HG03571 (cell line): Measurements from ENCODE around the gene ZNF688.
"Not testable (repeated sequence)": the region's sequence is repeated elsewhere in the genome, so short reads cannot be mapped to it uniquely, and the experiment has no call there.

Experiments used
- ATAC-seq: cut with Tn5 transposase; IDR thresholded peaks from one replicate; pipeline ENCODE4 v1.9.1; 2021; ENCODE audit not compliant: unreplicated experiment

Gene ZNF688

DNA sequence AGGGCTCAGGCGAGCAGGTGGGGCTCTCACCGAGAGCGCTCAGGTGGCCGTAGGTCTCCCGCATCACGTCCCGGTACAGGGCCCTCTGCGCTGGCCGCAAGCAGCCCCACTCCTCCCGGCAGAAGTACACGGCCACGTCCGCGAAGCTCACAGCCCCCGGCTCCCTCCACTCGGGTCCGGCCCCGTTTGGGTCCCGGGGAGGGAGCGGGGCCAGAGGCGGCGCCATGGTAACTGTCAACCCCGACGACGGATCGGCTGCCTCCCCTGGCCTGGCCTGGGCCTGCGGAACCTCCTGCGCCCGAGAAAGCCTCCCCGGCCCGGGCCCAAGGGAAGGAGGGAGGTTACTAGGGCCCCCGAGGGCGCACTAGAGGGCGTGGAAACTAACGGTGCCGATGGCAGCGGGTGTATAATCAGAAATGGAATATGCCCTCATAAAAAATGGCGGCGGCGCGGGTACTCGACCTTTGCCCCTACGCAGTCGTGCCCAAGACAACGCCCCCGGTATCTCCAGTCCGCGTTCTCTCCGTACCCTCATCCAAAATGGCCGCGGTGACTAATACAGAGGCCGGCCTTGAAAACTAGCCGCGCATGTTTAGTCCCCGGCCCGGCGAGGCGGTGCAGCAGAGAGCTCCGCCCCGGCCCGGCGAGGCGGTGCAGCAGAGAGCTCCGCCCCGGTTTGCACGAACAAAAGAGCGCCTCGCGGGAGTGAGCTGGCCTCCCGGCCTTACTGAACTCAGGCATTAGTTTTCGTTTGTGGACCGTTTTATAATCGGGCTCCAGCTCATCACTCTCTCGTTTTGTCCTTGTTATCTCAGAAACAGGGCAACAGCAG is 13.3 kb downstream of the ZNF688 start, which contains the start of gene ZNF764:
Gene ZNF764 (minus strand): TSS at position 418 of the 832 bp plus-strand sequence. CDS start 192 bp downstream, at position 226.
- ATAC-seq = peak; percentile 69

- ATAC-seq = no peak
Observed at GRCh38 chr16:30557707-30557956, 13.9 kb downstream of the ZNF688 start.

DNA sequence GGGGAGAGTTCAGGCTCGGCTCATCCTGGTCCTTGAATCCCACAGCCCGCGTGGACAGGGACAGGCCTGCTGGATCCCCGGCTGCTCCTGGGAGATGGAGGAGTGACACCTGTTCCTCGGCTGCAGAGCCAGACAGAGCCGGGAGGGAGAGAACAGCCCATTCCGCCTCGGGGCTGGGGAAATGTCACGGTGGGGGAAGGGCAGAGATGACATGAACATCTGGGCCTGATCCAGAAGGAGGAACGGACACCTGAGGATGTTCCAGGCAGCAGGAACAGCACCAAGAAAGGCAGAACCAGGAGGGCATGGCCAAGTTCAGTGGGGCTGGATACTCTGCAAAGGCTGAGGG is 15.4 kb downstream of the ZNF688 start:
- ATAC-seq = no peak

DNA sequence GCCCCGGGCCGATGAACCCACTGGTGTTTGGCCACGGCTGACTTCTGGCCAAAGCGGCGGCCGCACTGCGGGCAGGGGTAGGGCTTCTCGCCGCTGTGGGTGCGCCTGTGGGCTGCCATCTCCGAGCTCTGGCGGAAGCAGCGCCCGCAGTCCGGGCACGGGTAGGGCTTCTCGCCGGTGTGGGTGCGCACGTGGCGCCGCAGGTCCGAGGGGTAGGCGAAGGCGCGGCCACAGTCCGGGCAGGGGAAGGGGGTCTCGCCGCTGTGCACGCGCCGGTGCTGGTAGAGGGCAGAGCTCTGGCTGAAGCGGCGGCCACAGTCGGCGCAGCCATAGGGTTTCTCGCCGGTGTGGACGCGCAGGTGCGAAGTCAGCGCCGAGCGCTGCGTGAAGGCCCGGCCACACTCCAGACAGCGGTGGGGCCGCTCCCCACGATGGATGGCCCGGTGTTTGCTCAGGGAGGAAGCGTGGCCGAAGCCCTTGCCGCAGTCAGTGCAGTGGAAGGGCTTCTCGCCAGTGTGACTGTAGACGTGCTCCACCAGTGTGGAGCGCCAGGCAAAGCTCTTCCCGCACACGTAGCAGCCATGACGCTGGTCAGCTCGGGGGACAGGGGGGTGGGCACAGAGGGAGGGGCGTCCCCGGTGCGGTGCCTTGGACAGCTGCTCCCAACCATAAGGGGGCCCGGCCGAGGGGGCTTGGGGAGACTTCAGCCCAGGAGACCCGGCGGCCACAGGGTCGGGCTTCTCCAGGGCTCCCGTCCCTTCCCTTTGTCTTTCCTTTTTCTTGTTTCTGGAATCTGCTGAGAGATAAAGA is 16.0 kb downstream of the ZNF688 start:
- no peak for ATAC-seq

DNA sequence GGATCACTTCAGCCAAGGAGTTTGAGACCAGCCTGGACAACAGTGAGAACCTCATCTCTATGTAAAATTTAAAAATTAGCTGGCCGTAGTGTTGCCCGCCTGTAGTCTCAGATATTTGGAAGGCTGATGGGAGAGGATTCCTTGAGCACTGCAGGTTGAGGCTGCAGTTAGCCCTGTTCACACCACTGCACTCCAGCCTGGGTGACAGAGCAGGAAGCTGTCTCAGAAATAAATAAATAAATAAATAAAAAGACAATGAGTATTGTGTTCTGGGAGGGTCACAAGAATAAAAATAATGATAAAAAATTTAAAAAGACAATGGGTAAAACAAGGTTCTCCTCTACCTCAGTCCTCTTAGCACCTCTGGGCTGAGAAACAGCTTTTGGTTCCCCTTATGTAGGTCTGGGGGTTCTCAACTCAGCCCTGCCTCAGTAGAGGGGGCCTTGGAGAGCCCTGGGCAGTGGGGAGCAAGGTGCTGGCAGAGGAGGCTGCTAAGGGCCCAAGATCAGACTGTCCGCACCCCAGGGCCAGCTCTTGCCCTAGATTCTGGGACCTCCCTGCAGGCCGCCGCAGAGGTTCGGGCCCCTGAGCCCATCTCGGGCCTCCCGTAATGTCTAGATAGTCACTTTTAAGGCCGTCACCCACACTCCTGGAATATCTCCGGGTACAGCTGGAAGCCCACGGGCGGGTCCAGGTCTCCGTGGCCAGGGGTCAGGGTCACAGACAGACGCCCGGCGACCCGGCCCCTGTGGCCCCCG is 16.8 kb downstream of the ZNF688 start:
- no peak for ATAC-seq

DNA sequence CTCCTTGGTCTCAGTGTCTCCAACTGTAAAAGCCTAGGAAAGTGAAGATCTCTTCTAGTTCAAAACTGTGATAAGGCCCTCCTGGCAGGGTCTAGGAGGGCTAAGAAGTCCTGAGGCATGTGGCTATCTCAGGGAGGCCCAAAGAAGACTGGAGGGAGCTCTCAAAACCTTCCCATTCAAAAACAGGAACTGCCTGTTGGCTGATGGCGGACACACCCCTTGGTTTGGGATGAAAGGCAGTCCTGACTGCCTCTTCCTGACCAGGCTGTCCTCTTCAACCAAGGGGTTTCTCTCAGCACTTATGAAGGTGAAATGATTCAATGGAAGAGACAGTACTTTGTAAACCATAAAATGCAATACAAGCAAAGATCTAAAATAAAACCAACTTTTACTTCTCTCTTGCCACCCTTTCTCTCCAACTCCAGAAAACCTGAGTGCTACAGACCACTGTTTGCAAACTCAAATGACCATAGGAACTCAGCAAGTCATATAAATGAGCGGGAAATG is 18.1 kb downstream of the ZNF688 start:
- ATAC-seq = no peak

- ATAC-seq = no peak
Observed at GRCh38 chr16:30552956-30553355, 18.6 kb downstream of the ZNF688 start.

GRCh38 chr16:30551781-30552180 is 19.7 kb downstream of the ZNF688 start:
- ATAC-seq = no peak

GRCh38 chr16:30548416-30549253 is 22.9 kb downstream of the ZNF688 start:
- ATAC-seq = no peak

GRCh38 chr16:30546115-30546514 is 25.4 kb downstream of the ZNF688 start:
- no peak for ATAC-seq

DNA sequence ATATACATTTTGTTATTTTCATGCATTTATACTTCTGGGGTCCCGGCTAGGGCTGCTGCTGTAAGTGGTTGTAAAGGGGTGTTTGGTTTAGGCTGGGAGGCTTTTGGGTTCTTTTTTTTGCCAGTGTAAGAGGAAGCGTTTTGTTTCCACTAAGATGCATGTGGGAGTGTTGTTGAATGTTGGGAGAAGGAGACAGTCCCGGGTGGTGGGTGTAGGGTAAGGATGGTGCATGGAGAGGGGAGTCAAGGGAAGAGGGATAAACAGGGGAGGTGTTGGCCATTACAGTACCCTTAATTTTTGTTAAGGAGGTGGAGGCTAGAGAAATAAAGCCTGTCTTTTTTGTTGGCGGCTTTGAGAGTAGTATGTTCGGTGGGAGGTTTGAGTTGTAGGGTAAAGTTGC is 28.4 kb downstream of the ZNF688 start:
- no peak for ATAC-seq

- ATAC-seq = no peak
Observed at GRCh38 chr16:30541502-30542329, 29.8 kb downstream of the ZNF688 start.

DNA sequence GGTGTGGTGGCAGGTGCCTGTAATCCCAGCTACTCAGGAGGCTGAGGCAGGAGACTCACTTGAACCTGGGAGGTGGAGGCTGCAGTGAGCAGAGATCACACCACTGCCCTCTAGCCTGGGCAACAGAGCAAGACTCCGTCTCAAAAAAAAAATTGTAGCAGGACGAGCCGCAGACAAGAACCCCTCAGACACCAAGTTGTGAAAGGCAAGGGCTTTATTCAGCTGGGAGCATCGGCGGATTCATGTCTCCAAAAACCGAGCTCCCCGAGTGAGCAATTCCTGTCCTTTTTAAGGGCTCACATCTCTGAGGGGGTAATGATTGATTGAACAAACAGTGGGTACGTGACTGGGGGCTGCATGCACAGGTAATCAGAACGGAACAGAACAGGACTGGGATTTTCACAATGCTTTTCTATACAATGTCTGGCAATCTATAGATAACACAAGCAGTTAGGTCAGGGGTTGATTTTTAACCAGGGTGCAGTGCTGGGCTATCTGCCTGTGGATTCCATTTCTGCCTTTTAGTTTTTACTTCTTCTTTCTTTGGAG is 30.5 kb downstream of the ZNF688 start:
- not testable (repeated sequence) for ATAC-seq

DNA sequence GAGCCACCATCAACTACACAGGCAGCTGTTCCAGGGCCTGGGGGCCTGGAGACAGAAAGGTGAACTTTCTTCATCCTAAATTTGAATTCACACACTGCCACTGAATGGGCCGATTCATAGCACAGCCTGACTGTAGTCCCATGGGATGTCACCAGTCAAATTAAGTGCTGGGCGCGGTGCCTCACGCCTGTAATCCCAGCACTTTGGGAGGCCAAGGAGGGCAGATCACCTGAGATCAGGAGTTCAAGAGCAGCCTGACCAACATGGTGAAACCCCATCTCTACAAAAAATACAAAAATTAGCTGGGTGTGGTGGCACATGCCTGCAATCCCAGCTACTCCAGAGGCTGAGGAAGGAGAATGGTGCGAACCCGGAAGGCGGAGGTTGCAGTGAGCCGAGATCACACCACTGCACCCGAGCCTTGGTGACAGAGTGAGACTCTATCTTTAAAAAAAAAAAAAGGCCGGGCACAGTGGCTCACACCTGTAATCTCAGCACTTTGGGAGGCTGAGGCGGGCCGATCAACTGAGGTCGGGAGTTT is 31.5 kb downstream of the ZNF688 start:
- ATAC-seq = not testable (repeated sequence)

DNA sequence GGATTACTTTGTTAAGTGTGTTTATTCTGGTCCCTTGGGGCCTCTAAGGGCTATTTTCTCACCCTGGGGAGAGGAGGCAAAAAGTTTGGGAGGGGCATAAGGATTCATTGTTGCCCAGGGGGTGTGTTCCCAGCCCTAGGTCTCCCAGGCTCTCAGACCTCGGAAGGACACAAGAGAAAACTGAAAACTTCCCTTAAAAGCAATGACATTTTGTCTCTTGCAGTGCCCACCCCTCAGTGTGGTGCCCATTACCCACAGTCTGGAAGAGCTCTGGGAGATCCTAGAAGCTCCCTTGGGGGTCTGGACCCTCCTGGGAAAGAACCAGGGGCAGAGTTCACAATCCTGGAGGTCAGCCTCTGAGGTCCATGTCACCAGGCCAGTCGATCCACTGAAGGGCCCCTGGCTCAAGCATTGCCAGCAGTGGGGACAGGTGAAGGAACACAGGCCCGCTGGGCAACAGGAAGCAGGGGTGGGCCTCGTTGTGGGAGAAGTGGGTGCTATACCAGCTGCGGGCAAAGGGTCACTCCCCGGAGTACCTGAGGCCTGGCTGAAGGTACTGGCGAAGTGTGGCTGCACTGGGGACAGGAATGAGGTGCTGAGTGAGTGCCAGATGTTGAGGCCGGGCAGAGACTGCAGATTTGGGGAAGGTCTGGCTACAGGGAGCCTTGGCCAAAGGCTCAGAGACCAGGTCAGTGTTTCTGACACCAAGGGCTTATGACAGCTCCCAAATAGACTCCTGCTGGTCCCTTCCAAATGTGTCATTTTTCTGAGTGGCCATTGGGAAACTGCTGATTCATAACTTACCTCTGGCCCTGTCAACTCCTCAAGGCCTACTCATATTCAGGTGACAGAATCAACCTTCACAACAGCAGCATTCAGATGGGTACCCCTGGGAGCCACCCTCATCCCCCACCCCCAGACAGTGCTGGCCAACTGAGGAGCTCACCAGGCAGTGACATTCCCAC is 32.2 kb downstream of the ZNF688 start:
- no peak for ATAC-seq

DNA sequence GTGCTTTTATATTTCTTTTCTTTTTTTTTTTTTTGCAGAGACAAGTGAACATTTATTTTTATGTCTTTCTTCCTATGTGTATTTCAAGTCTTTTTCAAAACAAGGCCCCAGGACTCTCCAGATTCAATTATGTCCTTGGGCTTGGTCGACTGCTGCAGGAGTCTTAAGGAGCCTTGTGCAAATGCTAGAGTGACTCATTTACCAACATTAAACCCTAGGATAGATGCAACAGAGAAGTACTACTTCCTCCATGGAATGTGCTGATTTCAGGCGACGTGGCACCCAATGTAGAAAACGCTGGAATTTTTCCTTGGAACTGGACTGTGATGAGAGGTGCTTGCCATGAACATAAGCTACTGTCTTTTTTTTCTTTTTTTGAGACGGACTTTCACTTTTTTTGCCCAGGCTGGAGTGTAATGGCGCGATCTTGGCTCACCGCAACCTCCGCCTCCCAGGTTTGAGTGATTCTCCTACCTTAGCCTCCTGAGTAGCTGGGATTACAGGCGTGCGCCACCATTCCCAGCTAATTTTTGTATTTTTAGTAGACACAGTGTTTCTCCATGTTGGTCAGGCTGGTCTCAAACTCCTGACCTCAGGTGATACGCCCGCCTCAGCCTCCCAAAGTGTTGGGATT is 35.0 kb downstream of the ZNF688 start:
- not testable (repeated sequence) for ATAC-seq

DNA sequence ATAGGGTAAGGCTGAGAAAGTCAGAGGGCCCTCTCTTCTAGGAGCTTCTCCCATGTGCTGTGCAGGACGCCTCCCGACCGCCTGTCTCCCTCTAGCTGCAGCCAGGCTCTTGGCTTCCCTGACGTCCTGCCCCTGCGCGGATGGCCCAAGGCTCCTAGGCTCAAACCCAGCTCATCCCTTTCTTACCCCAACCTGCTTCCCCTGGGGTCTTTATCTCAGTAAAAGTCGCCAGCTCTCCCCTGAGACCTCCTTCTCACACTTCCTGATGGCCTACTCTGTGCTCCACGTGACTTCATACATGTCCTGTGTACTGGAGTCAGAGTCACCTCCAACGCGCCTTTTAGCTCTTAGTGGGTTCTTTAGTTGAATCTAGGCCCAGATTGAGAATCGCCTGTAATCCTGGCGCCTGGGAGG is 35.7 kb downstream of the ZNF688 start:
- no peak for ATAC-seq
